ENCODE results near the gene EDIL3.

Gene EDIL3

DNA sequence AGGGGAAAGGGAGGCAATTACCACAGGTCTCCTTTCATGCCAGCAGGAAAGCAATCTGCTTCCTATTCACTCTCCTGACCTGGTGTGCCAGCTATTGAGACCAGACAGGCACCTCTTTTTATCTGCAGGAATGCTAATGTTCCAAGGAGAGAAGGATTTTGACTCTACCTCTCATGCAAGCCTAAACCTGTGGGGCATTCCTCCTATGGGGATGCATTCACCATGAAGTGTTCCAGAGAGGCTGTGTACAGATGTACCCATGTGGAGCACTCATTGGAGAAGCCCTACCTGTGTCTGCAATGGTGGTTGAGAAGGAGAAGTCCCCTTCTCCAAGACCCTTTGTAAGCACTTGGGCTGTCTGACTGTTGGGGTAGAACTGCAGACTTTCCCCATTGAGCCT lies 45.4 kb upstream of the EDIL3 start:
- H3K36me3 ChIP-seq (replicated peaks; ENCODE audit: insufficient read depth, low read length), result no peaks in the 10 kb centered on the region

DNA sequence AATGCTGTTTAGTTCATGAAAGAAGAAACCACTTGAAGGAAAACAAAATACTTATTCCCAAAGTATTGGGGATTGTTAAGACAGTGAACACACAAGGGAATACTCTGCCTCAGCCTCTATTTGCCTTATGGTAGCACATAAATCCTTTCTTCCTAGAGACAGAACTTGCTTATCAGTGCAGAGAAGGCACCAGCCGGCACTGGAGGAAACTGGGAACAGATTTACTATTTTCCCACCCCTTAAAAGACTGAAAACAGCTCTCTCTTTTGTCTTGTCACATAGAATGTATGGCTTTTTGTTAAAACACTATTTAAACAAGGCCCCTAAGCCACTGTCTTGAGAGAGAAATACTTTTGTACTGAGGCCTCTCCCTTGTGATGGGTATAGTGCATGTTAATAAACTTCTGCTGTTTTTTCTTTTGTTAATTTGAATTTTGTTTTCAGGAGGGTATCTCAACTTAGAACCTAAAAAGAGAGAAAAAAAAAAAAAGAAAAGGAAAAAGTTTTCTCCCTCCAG lies 40.7 kb upstream of the EDIL3 start:
- Histone ChIP-seq H2AFZ (ENCODE audit: low read length) (no peak overlapping the region), H3K4me3 (ENCODE audit: low read length) (no peak overlapping the region), H4K20me1 (ENCODE audit: insufficient read depth, low read length) (no peaks in the 10 kb centered on the region), H3K27me3 (replicated peaks; ENCODE audit: insufficient read depth, low read length) (no peaks in the 10 kb centered on the region), H3K36me3 (replicated peaks; ENCODE audit: insufficient read depth, low read length) (no peaks in the 10 kb centered on the region), H3K4me2 (ENCODE audit: low read depth, low read length) (no peak overlapping the region), H3F3A (ENCODE audit: insufficient read depth, low read length) (no peaks in the 10 kb centered on the region), H3K79me2 (ENCODE audit: low read length) (no peaks in the 10 kb centered on the region), H3K9me3 (replicated peaks; ENCODE audit: insufficient read depth, low read length) (no peaks in the 10 kb centered on the region), H3K27ac (ENCODE audit: low read length) (no peak overlapping the region), H3K9ac (ENCODE audit: low read length) (no peak overlapping the region), H3K9me2 (replicated peaks; ENCODE audit: insufficient read depth, low read length) (no peaks in the 10 kb centered on the region), H3K4me1 (ENCODE audit: low read length) (no peaks in the 10 kb centered on the region)
- no peak for DNase-seq
- TF ChIP-seq EZH2 (optimal IDR thresholded peaks at IDR 0.05; ENCODE audit: low read depth, low read length) (no peak), EZH2phosphoT487 (IDR thresholded peaks at IDR 0.05; ENCODE audit: low read length) (no peak)
- TF ChIP-seq, protein P1, sequence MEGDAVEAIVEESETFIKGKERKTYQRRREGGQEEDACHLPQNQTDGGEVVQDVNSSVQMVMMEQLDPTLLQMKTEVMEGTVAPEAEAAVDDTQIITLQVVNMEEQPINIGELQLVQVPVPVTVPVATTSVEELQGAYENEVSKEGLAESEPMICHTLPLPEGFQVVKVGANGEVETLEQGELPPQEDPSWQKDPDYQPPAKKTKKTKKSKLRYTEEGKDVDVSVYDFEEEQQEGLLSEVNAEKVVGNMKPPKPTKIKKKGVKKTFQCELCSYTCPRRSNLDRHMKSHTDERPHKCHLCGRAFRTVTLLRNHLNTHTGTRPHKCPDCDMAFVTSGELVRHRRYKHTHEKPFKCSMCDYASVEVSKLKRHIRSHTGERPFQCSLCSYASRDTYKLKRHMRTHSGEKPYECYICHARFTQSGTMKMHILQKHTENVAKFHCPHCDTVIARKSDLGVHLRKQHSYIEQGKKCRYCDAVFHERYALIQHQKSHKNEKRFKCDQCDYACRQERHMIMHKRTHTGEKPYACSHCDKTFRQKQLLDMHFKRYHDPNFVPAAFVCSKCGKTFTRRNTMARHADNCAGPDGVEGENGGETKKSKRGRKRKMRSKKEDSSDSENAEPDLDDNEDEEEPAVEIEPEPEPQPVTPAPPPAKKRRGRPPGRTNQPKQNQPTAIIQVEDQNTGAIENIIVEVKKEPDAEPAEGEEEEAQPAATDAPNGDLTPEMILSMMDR (IDR thresholded peaks at IDR 0.05; ENCODE audit: low read length), result no peak

More for the DNA sequence above, 45.4 kb upstream of the EDIL3 start:
- no peaks in the 10 kb centered on the region for H4K20me1 ChIP-seq (ENCODE audit: insufficient read depth, low read length)
- TF ChIP-seq, protein P1 (IDR thresholded peaks at IDR 0.05; ENCODE audit: low read length), result no peak
- TF ChIP-seq EZH2phosphoT487 (IDR thresholded peaks at IDR 0.05; ENCODE audit: low read length), result no peak
- no peak for TF ChIP-seq EZH2 (optimal IDR thresholded peaks at IDR 0.05; ENCODE audit: low read depth, low read length)
- H3K9me3 ChIP-seq (replicated peaks; ENCODE audit: insufficient read depth, low read length), result no peaks in the 10 kb centered on the region
- no peaks in the 10 kb centered on the region for H3K27me3 ChIP-seq (replicated peaks; ENCODE audit: insufficient read depth, low read length)
- no peaks in the 10 kb centered on the region for H3K79me2 ChIP-seq (ENCODE audit: low read length)
- H3K4me2 ChIP-seq (ENCODE audit: low read depth, low read length), result no peak overlapping the region
- DNase-seq, result no peak
- H3F3A ChIP-seq (ENCODE audit: insufficient read depth, low read length), result no peaks in the 10 kb centered on the region
- no peaks in the 10 kb centered on the region for H3K9me2 ChIP-seq (replicated peaks; ENCODE audit: insufficient read depth, low read length)
- H3K27ac ChIP-seq (ENCODE audit: low read length), result no peak overlapping the region
- H3K4me1 ChIP-seq (ENCODE audit: low read length), result no peaks in the 10 kb centered on the region
- H3K4me3 ChIP-seq (ENCODE audit: low read length), result no peak overlapping the region
- no peak overlapping the region for H3K9ac ChIP-seq (ENCODE audit: low read length)
- H2AFZ ChIP-seq (ENCODE audit: low read length), result no peak overlapping the region

DNA sequence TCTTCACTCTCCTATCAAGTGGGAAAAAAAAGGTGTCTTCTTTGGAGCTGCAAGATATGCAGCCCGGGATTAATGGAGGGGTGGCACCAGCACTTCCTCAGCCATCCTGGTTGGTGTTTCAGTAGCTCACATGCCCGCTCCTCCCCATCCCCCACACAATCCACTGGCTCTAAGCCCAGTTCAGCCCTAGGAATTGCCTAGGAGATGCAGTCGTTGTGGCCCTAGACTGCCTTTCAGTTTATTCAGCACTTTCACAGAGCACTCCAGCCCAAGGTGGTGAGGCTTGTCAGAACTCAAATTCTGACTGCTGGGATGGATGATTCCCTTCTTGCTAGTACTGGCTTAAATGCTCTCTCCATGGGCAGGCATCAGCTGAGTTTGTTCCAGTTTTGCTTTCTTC lies 35.1 kb upstream of the EDIL3 start:
- Histone ChIP-seq H3K9me2 (replicated peaks; ENCODE audit: insufficient read depth, low read length) (no peaks in the 10 kb centered on the region), H3K79me2 (ENCODE audit: low read length) (no peaks in the 10 kb centered on the region), H3K9ac (ENCODE audit: low read length) (no peak overlapping the region), H4K20me1 (ENCODE audit: insufficient read depth, low read length) (no peaks in the 10 kb centered on the region), H3K36me3 (replicated peaks; ENCODE audit: insufficient read depth, low read length) (no peaks in the 10 kb centered on the region), H3K9me3 (replicated peaks; ENCODE audit: insufficient read depth, low read length) (no peaks in the 10 kb centered on the region; the same call in 1 of the 2 replicates), H3K27me3 (replicated peaks; ENCODE audit: insufficient read depth, low read length) (no peaks in the 10 kb centered on the region), H2AFZ (ENCODE audit: low read length) (no peak overlapping the region), H3K27ac (ENCODE audit: low read length) (no peak overlapping the region), H3K4me2 (ENCODE audit: low read depth, low read length) (no peak overlapping the region), H3K4me1 (ENCODE audit: low read length) (no peaks in the 10 kb centered on the region), H3F3A (ENCODE audit: insufficient read depth, low read length) (no peaks in the 10 kb centered on the region), H3K4me3 (ENCODE audit: low read length) (no peak overlapping the region)
- TF ChIP-seq EZH2 (optimal IDR thresholded peaks at IDR 0.05; ENCODE audit: low read depth, low read length) (no peak), EZH2phosphoT487 (IDR thresholded peaks at IDR 0.05; ENCODE audit: low read length) (no peak)
- TF ChIP-seq, protein P1 (IDR thresholded peaks at IDR 0.05; ENCODE audit: low read length), result no peak
- DNase-seq, result no peak
